Measurements from ENCODE around the gene ASL. TPM values are rescaled to one million over a fixed set of nuclear protein-coding genes. Genes with fewer than 3 reads are reported as not detected.

ASL gene
- total and polyA plus RNA-seq, 9 of the 15 experiments (the other 6 are each of a cell fraction or from before 2014, with no cell fraction given), result 2.6 to 67.0 (median 33.3) TPM

DNA sequence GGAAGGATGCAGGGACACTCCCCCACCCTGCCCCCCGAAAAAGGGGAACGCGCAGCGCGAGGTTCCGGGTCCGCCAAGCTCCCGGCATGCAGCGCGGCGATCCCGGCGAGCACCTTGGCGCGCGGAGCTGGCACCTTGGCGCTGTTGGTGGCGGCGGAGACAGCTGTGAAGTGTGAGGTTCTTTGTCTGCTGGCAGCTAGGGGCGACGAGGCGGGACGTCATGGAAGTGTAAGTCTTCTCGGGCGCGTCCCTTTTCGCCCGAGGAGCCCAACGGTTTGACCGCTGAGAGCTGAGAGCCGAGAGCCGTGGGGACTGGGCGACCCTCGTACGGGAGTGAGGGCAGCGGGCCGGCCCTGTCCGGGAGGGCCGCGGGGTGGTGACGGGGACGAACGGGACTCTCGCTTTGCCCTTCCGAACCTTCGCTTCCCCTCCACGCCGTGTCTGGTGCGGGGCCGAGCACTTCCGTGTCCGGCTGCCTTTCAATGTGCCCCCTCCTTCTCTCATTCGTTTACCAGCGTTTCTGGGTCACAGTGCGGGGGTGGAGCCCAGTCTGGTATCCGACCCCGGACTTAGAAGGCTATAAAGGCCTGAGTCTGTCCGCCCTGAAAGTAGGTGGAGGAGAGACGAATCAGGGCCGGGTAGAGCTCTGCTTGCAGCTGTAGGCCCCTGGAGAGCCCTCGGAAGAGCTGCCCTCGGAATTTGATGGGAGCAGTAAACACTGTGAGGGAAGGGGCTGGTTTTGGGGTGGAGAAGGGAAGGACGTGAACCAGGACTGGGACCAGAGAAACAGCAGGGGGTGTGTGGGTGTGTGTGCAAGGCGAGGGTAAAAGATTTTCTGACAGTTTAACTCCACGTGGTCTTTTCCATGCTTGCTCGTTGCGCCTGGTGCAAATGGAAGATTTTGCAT lies 39.4 kb downstream of the ASL start, which contains the start of gene CRCP (continued):
- TF ChIP-seq, protein P1, sequence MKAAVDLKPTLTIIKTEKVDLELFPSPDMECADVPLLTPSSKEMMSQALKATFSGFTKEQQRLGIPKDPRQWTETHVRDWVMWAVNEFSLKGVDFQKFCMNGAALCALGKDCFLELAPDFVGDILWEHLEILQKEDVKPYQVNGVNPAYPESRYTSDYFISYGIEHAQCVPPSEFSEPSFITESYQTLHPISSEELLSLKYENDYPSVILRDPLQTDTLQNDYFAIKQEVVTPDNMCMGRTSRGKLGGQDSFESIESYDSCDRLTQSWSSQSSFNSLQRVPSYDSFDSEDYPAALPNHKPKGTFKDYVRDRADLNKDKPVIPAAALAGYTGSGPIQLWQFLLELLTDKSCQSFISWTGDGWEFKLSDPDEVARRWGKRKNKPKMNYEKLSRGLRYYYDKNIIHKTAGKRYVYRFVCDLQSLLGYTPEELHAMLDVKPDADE (conservative IDR thresholded peaks at IDR 0.05; ENCODE audit: control insufficient read depth, low read depth, low read length), result peak; percentile 81
- TF ChIP-seq TCFL5 (CRISPR knock-in tag; conservative IDR thresholded peaks at IDR 0.05), result no peak
- TF ChIP-seq ZNF143 (CRISPR knock-in tag; IDR thresholded peaks at IDR 0.05), result peak; percentile 86
- TF ChIP-seq, protein P2, sequence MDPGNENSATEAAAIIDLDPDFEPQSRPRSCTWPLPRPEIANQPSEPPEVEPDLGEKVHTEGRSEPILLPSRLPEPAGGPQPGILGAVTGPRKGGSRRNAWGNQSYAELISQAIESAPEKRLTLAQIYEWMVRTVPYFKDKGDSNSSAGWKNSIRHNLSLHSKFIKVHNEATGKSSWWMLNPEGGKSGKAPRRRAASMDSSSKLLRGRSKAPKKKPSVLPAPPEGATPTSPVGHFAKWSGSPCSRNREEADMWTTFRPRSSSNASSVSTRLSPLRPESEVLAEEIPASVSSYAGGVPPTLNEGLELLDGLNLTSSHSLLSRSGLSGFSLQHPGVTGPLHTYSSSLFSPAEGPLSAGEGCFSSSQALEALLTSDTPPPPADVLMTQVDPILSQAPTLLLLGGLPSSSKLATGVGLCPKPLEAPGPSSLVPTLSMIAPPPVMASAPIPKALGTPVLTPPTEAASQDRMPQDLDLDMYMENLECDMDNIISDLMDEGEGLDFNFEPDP (CRISPR knock-in tag; IDR thresholded peaks at IDR 0.05), result peak; percentile 64; the same call in 1 of the 2 replicates
- no peak for TF ChIP-seq ZNF707 (CRISPR knock-in tag; conservative IDR thresholded peaks at IDR 0.05)
- peak; percentile 49; the same call in 1 of the 2 replicates for TF ChIP-seq POLR2AphosphoS2 (IDR thresholded peaks at IDR 0.05; ENCODE audit: low read length)
- peak; percentile 94 for TF ChIP-seq RBBP5 (IDR thresholded peaks at IDR 0.05; ENCODE audit: borderline replicate concordance, insufficient read depth, low read length, poor library complexity, severe bottlenecking)
- TF ChIP-seq, protein P3, sequence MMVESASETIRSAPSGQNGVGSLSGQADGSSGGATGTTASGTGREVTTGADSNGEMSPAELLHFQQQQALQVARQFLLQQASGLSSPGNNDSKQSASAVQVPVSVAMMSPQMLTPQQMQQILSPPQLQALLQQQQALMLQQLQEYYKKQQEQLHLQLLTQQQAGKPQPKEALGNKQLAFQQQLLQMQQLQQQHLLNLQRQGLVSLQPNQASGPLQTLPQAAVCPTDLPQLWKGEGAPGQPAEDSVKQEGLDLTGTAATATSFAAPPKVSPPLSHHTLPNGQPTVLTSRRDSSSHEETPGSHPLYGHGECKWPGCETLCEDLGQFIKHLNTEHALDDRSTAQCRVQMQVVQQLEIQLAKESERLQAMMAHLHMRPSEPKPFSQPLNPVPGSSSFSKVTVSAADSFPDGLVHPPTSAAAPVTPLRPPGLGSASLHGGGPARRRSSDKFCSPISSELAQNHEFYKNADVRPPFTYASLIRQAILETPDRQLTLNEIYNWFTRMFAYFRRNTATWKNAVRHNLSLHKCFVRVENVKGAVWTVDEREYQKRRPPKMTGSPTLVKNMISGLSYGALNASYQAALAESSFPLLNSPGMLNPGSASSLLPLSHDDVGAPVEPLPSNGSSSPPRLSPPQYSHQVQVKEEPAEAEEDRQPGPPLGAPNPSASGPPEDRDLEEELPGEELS (CRISPR knock-in tag; IDR thresholded peaks at IDR 0.05; ENCODE audit: borderline replicate concordance), result no peak
- TF ChIP-seq NKRF (IDR thresholded peaks at IDR 0.05; ENCODE audit: borderline replicate concordance), result peak; percentile 99
- no peak; the same call in 1 of the 2 replicates for TF ChIP-seq KAT8 (IDR thresholded peaks at IDR 0.05; ENCODE audit: low read depth)
- TF ChIP-seq ZKSCAN3 (CRISPR knock-in tag; IDR thresholded peaks at IDR 0.05), result no peak
- no peak for TF ChIP-seq HMGN3 (IDR thresholded peaks at IDR 0.05; ENCODE audit: borderline replicate concordance, extremely low read depth, insufficient read length, low read depth, low read length)
- no peak for TF ChIP-seq TAL1 (IDR thresholded peaks at IDR 0.05)
- TF ChIP-seq HMG20B (CRISPR knock-in tag; IDR thresholded peaks at IDR 0.05), result no peak
- no peak for TF ChIP-seq TOE1 (IDR thresholded peaks at IDR 0.05; ENCODE audit: borderline replicate concordance)
- no peak for TF ChIP-seq TOE1 (CRISPR knock-in tag; IDR thresholded peaks at IDR 0.05; ENCODE audit: borderline replicate concordance, low read depth)
- peak; percentile 98 for TF ChIP-seq RBFOX2 (IDR thresholded peaks at IDR 0.05; ENCODE audit: low read depth, low read length)
- TF ChIP-seq, protein P4, sequence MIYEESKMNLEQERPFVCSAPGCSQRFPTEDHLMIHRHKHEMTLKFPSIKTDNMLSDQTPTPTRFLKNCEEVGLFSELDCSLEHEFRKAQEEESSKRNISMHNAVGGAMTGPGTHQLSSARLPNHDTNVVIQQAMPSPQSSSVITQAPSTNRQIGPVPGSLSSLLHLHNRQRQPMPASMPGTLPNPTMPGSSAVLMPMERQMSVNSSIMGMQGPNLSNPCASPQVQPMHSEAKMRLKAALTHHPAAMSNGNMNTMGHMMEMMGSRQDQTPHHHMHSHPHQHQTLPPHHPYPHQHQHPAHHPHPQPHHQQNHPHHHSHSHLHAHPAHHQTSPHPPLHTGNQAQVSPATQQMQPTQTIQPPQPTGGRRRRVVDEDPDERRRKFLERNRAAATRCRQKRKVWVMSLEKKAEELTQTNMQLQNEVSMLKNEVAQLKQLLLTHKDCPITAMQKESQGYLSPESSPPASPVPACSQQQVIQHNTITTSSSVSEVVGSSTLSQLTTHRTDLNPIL (CRISPR knock-in tag; IDR thresholded peaks at IDR 0.05), result no peak

Data from K562 (cell line).